Cardiac muscle cell (in vitro differentiated cells and primary cell): Measurements from ENCODE around the gene ARFGAP3. TPM values are rescaled to one million over a fixed set of nuclear protein-coding genes. Genes with fewer than 3 reads are reported as not detected.

Source experiments
- DNase-seq, 2 donors: peaks; one replicate each; pipeline versions ENCODE4 v3.0.0 to v3.0.0-alpha.2; 2010 to 2017; ENCODE audit warnings: low read depth in 1 of 2, low spot score in 1 of 2
- H3K27ac ChIP-seq: fragments of 200-600 bp; sonication (generic); 2 replicates; pipeline ENCODE4 v1.5.1; 2016
- H3K27me3 ChIP-seq: fragments of 200-600 bp; sonication (generic); 2 replicates; pipeline ENCODE4 v1.6.0; 2016; ENCODE audit warnings: control low read depth
- H3K36me3 ChIP-seq: fragments of 200-600 bp; sonication (generic); 2 replicates; pipeline ENCODE4 v1.5.1; 2016; ENCODE audit warnings: control low read depth
- H3K4me1 ChIP-seq: fragments of 200-600 bp; sonication (generic); 2 replicates; pipeline ENCODE4 v1.8.1; 2017; ENCODE audit warnings: low read depth, mild to moderate bottlenecking, mixed run types
- H3K4me3 ChIP-seq: fragments of 200-600 bp; sonication (generic); 2 replicates; pipeline ENCODE4 v1.5.1; 2016; ENCODE audit warnings: mild to moderate bottlenecking
- H3K9me3 ChIP-seq: fragments of 200-600 bp; sonication (generic); 2 replicates; pipeline ENCODE4 v1.5.1; 2017; ENCODE audit warnings: low read depth, mild to moderate bottlenecking, control low read depth
- CTCF ChIP-seq: IDR thresholded peaks from 2 replicates; pipeline ENCODE4 v1.5.1; 2012; ENCODE audit warnings: low read depth, mild to moderate bottlenecking, low read length
- polyA plus RNA-seq: library from polyadenylated mRNA; unstranded; fragments of >200 nt; fragmentation: Nextera tagmentation; extraction: Ambion mirVana; gene quantifications from 2 replicates; pipeline ENCODE4 v1.2.1, GENCODE V29; 2016
- total RNA-seq: library from RNA; depleted of rRNA; stranded (reverse); fragments of >200 nt; gene quantifications from 2 replicates; pipeline ENCODE4 v1.2.3, GENCODE V29; 2016

The ARFGAP3 gene
- total and polyA plus RNA-seq, 2 experiments from 2014 or later, result 26.3 to 38.2 TPM

GRCh38 chr22:42868751-42869251 is 11.7 kb upstream of the ARFGAP3 start:
- DNase-seq, result peak in 1 of 2 donors; percentile 28
- no peaks in the 10 kb centered on the region for H3K9me3 ChIP-seq
- H3K4me3 ChIP-seq, result no peak overlapping the region
- H3K36me3 ChIP-seq, result peaks cover 13% of the 10 kb centered on the region
- no peaks in the 10 kb centered on the region for H3K27me3 ChIP-seq
- H3K27ac ChIP-seq, result peak overlapping the region; percentile 39
- no peak for TF ChIP-seq CTCF
- no peaks in the 10 kb centered on the region for H3K4me1 ChIP-seq

GRCh38 chr22:42866100-42866499 is 9.0 kb upstream of the ARFGAP3 start:
- no peaks in the 10 kb centered on the region for H3K4me1 ChIP-seq
- H3K27ac ChIP-seq, result no peak overlapping the region
- peaks cover 3% of the 10 kb centered on the region for H3K36me3 ChIP-seq
- no peak for DNase-seq
- no peaks in the 10 kb centered on the region for H3K9me3 ChIP-seq
- no peak overlapping the region for H3K4me3 ChIP-seq
- no peaks in the 10 kb centered on the region for H3K27me3 ChIP-seq
- TF ChIP-seq CTCF, result no peak

- H3K4me3 ChIP-seq, result no peak overlapping the region
- no peaks in the 10 kb centered on the region for H3K4me1 ChIP-seq
- no peaks in the 10 kb centered on the region for H3K9me3 ChIP-seq
- no peak for TF ChIP-seq CTCF
- H3K27me3 ChIP-seq, result no peaks in the 10 kb centered on the region
- peaks cover under 1% of the 10 kb centered on the region for H3K36me3 ChIP-seq
- DNase-seq, result no peak
- no peak overlapping the region for H3K27ac ChIP-seq
Observed at GRCh38 chr22:42865536-42865935, 8.5 kb upstream of the ARFGAP3 start.

- Histone ChIP-seq H3K4me3 (no peak overlapping the region), H3K27me3 (no peaks in the 10 kb centered on the region), H3K27ac (no peak overlapping the region), H3K4me1 (no peaks in the 10 kb centered on the region), H3K9me3 (no peaks in the 10 kb centered on the region), H3K36me3 (no peaks in the 10 kb centered on the region)
- peak in 1 of 2 donors; percentile 74 for DNase-seq
- no peak for TF ChIP-seq CTCF
Observed at GRCh38 chr22:42863349-42863961, 6.4 kb upstream of the ARFGAP3 start.

GRCh38 chr22:42862045-42862734 is 5.1 kb upstream of the ARFGAP3 start:
- Histone ChIP-seq H3K4me3 (no peak overlapping the region), H3K27ac (no peak overlapping the region), H3K27me3 (no peaks in the 10 kb centered on the region), H3K9me3 (no peaks in the 10 kb centered on the region), H3K36me3 (no peaks in the 10 kb centered on the region), H3K4me1 (no peaks in the 10 kb centered on the region)
- no peak for TF ChIP-seq CTCF
- no peak for DNase-seq
